Mucosa of gallbladder (tissue), 1 donor: ENCODE results near the gene RUSC1. TPM values are rescaled to one million over a fixed set of nuclear protein-coding genes. Genes with fewer than 3 reads are reported as not detected.
"Not testable (repeated sequence)": the region's sequence is repeated elsewhere in the genome, so short reads cannot be mapped to it uniquely, and the experiment has no call there.

Experiments used
- DNase-seq: peaks from one replicate; pipeline ENCODE4 v3.0.0-alpha.2; 2020; ENCODE audit warnings: low spot score
- total RNA-seq: library from RNA; stranded (reverse); gene quantifications from one replicate; pipeline ENCODE4 v1.2.1, GENCODE V29; 2021
- donor health status: DM: no; HTN: no; CAD: no.

The RUSC1 gene
- total RNA-seq, 1 donor from 2014 or later, result 58.8 TPM

GRCh38 chr1:155324037-155324716, 3.5 kb downstream of the RUSC1 start:
- peak; percentile 95 for DNase-seq

GRCh38 chr1:155324717-155325602, 4.3 kb downstream of the RUSC1 start:
- peak; percentile 46 for DNase-seq

GRCh38 chr1:155325603-155325893, 4.9 kb downstream of the RUSC1 start:
- no peak for DNase-seq

GRCh38 chr1:155326020-155326526, 5.4 kb downstream of the RUSC1 start:
- DNase-seq, result no peak

GRCh38 chr1:155326631-155327037, 5.9 kb downstream of the RUSC1 start:
- no peak for DNase-seq

GRCh38 chr1:155327981-155328380, 7.3 kb downstream of the RUSC1 start:
- no peak for DNase-seq

GRCh38 chr1:155328856-155329255, 8.2 kb downstream of the RUSC1 start:
- not testable (repeated sequence) for DNase-seq

GRCh38 chr1:155329980-155330598, 9.4 kb downstream of the RUSC1 start:
- no peak for DNase-seq

- DNase-seq, result no peak
These were observed 14.3 kb downstream of the RUSC1 start for GRCh38 chr1:155334962-155335361.

GRCh38 chr1:155339515-155340097, 18.9 kb downstream of the RUSC1 start:
- DNase-seq, result no peak

- no peak for DNase-seq
These were observed 22.1 kb downstream of the RUSC1 start for GRCh38 chr1:155342842-155343241.

- DNase-seq, result no peak
These were observed 31.9 kb downstream of the RUSC1 start for GRCh38 chr1:155352631-155353030.

GRCh38 chr1:155360051-155360450, 39.4 kb downstream of the RUSC1 start:
- no peak for DNase-seq

GRCh38 chr1:155379180-155379579, 58.5 kb downstream of the RUSC1 start:
- no peak for DNase-seq

- no peak for DNase-seq
These were observed 59.0 kb downstream of the RUSC1 start for GRCh38 chr1:155379631-155380090.

Other genes with a start within 250 kb of the RUSC1 start
- gene EFNA3, start 242.1 kb upstream of the RUSC1 start, total RNA-seq, result 2.7 TPM
- 100.0 TPM for gene EFNA1, start 193.0 kb upstream of the RUSC1 start, total RNA-seq
- gene SLC50A1, start 185.0 kb upstream of the RUSC1 start, total RNA-seq, result 54.7 TPM
- 130 TPM for gene DPM3, start 180.4 kb upstream of the RUSC1 start, total RNA-seq
- gene KRTCAP2, start 147.6 kb upstream of the RUSC1 start, total RNA-seq, result 158 TPM
- gene TRIM46, start 147.0 kb upstream of the RUSC1 start, total RNA-seq, result 0.83 TPM
- gene THBS3, start 113.0 kb upstream of the RUSC1 start, total RNA-seq, result 43.1 TPM
- gene MTX1, start 112.2 kb upstream of the RUSC1 start, total RNA-seq, result 31.3 TPM
- 49.0 TPM for gene ENTREP3, start 65.4 kb upstream of the RUSC1 start, total RNA-seq
- 68.6 TPM for gene SCAMP3, start 58.5 kb upstream of the RUSC1 start, total RNA-seq
- 73.7 TPM for gene CLK2, start 47.4 kb upstream of the RUSC1 start, total RNA-seq
- gene HCN3, start 43.4 kb upstream of the RUSC1 start, total RNA-seq, result 8.7 TPM
- gene PKLR, start 19.5 kb upstream of the RUSC1 start, total RNA-seq, result 1.7 TPM
- gene FDPS, start 12.0 kb upstream of the RUSC1 start, total RNA-seq, result 269 TPM
- gene ASH1L, start 241.9 kb downstream of the RUSC1 start, total RNA-seq, result 52.2 TPM